Inflammatory macrophage treated with lipopolysaccharide for 4 hours (primary cell): ENCODE measurements around the gene SERINC3.
A peak's percentile ranks its signal among the peaks of the same experiment; 100 is the strongest.
"Not testable (repeated sequence)": the region's sequence is repeated elsewhere in the genome, so short reads cannot be mapped to it uniquely, and the experiment has no call there.

Experiments used
- DNase-seq: peaks from one replicate; pipeline ENCODE4 v3.0.0-alpha.2; 2020

Gene SERINC3

DNA sequence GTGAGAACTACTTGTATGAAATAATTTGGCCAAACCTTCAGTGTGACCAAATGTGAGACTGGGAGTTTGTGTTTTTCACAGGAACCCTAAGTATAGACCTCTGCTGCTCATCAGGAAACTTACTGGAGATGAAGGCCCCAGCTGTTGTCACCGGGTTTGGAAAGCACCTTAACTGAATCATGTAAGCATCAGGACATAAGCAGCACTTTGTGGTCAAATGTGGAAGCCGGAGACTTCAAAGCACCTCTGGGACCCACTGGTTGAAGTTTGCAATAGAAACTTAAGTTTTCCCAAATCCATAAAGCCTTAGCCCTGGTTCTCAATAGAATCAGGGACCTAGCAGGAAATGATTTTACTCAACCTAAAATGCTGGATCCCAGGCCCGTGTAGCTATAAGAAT is 31.9 kb downstream of the SERINC3 start:
- no peak for DNase-seq

DNA sequence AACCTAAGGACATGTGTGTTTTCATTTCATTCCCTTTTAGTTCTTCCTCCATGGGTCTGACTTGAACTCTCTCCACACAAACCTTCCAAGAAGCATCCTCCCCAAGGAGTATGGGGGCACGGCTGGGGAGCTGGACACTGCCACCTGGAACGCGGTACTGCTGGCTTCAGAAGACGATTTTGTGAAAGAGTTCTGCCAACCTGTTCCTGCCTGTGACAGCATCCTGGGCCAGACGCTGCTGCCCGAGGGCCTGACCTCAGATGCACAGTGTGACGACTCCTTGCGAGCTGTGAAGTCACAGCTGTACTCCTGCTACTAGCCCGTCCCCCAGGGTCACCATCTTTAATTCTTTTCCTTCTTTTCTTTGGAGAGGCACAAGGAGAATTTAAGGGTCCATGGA is 32.6 kb downstream of the SERINC3 start:
- no peak for DNase-seq

DNA sequence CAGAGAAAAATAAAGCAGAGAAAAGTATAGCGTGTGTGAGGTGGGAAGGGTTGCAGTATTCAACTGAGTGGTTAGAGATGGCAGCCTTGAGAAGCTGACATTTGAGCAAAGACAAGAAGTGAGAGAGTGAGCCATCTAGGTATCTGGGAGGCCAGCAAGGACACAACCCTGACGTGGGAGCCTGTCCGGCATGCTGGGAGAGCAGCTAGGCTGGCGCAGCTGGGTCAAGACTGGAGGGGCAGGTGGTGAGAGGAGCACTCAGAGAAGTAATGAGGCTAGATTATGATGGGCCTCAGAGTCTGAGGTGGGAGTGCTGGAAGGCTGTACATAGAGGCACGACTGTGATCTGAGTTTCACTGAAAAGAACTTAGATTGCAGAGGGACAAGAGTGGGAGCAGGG is 33.3 kb downstream of the SERINC3 start:
- DNase-seq, result no peak

DNA sequence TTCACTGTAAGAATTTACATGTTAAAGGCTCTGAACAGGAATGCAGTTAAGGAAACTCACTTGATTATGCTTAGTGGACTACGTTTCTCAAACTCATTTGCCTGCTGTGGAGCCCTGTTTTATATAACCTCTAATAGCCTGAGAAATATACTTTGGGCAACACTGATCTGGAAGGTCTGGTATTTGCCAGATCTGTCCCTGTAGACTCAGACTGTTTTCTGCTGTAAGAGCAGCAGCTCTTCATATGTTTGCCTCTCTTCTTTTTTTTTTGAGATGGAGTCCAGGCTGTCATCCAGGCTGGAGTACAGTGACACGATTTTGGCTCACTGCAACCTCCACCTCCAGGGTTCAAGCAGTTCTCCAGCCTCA is 36.1 kb downstream of the SERINC3 start:
- DNase-seq, result no peak

DNA sequence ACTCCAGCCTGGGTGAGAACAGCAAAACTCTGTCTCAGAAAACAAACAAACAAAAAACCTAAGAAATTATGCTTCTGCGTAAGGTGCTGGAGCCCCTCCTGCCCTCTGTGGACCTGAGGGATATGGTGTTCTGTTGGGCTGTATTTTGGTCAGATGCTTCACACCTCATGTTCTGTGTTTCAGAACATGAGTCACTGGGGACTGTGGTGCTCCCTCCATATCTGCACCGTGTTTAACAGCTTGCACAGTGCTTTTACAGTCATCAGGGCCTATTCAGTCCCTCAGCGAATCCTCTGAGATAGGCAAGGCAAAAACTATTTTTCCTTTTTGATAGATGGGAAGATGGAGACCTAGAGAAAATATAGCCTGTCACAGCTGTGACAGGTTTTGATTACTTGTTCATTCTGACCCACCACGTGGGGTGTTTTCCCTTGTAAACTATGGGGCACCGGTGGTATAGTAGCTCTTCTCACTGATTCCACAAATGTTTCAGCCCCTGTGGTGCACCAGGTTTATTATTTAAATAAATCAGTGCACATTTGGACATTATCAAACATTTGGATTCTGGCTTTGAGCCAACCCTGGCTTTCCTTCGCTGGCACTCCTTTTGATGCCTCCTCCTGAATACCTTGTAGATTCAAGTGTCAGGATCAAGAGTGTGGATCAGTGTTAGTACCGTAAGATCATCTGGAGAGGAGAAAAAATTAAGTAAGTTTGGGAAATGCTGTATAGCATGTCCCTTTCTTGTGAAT is 36.6 kb downstream of the SERINC3 start:
- DNase-seq, result no peak

DNA sequence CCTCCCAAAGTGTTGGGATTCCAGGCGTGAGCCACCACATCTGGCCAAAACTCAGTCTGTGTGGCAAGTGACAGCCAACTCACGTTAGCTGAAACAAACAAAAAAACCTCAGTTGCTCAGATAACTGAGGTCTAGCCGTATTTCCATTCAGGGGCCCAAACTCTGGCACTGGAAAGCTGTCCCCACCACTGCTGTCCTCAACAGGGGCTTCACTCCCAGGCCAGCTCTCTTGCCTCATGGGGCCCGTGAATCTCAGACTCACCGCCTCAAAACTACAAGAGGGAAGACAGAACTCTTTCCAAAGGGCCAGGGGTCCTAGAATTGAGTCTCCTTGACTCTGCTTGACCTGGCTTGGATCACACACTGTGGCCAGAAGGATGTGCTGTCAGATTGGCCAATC is 38.8 kb downstream of the SERINC3 start:
- DNase-seq, result no peak

DNA sequence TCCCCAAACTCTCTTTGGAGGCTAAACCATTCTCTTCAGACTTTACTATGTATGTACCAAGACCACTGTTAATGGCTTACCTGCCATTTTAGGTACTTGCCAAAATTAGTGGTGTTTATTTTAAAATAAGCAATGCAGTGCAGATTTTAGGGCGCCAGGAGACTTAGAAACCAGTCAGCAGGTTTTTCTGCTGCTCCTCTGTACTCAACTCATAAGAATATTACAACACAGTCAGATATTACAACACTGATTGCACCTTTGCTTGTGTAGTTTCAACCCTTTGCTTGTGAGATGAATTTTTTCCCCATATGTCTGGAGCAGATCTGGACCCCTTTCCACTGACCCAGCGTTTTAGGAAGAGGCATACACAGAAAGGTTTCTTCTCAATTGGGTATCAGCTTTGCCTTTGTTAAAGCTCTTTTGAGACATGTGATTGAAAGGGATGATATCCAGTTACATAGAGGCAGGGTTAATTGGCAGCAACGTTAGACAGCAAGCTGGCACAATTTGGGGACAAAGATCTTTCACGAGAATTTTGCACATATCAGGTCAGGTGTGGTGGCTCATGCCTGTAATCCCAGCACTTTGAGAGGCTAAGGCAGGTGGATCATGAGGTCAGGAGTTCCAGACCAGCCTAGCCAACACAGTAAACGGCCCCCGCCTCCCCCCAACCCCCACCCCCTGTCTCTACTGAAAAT is 40.0 kb downstream of the SERINC3 start:
- no peak for DNase-seq

DNA sequence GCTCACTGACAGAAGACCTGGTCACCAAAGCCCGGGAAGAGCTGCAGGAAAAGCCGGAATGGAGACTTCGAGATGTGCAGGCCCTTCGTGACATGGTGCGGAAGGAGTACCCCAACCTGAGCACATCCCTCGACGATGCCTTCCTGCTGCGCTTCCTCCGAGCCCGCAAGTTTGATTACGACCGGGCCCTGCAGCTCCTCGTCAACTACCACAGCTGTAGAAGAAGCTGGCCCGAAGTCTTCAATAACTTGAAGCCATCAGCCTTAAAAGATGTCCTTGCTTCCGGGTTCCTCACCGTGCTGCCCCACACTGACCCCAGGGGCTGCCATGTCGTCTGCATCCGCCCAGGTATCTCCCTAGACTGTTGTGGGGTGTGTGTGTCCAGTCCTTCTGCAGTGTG is 41.8 kb downstream of the SERINC3 start:
- DNase-seq, result no peak

DNA sequence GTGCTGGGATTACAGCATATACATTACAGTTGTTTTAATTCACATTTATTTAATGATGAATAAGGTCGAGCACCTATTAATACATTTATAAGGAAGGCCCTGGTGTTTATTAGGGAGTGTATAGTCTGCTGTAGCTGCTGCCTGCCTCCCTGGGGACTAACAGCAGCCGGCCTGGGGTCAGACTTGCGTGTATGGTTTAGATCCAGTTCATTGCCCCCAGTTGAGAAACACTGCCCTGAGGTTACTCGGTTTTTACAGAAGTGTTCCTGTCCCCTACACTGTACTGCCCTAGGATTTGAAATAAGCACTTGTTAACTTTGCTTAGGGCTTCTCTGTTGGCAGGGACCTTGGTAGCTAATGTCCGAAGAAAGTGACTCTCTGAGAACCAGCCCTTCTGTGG is 42.2 kb downstream of the SERINC3 start:
- DNase-seq, result no peak

DNA sequence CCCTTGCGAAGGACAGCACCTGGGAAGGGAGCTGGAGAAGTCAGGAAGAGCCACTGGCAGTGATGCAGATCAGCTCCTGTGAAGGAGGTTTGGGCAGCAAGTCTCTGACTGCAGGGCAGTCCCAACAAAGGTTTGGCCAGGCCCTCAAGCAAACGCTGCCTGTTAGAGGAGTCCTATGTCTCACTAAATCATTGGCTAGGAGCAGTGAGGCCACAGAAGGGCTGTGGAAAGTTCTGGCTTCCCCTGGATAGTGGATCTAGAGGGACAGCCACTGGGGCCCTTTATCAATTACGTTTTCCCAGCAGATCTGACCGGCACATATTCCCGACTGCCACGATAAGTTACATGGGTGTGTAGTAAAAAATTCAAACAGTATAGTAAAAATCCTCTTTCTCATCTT is 43.7 kb downstream of the SERINC3 start:
- no peak for DNase-seq

DNA sequence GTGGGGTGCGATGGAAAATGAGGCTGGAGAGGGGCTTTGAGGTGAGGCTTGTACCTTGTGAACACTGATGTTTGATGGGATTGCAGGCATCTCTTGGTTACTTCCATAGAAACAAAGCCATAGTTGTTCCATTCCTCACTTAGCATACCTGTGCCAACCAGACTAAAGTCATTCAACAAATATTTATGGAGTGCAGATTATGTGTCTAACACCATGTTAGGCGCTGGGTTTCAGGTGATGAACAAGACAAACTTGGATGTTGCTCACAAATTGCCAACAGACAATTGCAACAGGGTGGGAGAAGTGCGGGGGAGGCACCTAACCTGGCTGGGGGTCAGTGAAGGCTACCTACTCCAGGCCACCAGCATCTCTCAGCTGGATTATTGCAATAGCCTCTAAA is 44.7 kb downstream of the SERINC3 start:
- no peak for DNase-seq

DNA sequence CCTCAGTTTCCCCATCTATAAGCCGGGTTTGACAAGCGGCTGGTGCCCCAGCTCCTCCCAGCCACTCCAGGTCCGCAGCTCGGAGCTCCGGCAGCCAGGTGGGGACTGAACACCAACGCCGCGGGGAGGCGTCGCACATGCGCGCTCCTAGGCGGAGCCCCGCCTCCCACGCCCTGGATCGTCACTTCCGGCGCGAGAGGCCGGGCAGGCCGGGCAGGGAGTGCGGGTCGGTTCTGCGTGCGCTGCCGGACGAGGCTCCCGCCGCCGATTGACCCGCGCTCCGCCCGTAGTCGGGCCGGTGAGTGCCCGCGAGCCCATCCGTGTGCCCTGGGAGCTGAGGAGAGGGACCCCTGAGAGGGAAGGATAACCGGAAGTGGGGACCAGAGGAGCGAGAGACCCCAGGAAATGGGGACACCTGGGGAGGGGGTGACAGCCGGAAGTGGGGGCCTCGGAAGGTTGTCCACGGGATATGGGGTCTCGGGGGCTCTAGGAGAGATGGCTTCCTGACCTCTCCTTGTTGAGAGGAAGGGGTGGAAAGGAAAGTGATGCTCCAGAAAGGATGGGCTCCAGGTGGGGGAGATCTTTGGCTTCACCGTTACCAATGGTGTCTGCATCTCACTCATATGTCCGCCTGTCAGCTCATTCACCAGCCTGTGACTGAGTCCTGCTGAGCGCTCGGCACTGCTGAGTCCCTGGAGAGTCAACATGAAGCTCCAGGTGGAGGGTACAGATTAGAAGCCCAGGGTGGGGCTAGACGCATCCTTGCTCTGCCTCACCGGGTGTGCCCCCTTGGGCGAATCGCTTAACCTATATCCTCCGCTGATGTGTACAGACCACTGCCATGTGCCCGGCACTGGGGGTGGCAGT is 45.9 kb downstream of the SERINC3 start, which contains the start of gene TTPAL:
TSS of gene TTPAL (plus strand) at position 181 of the 867 bp plus-strand sequence. CDS start 4,126 bp downstream, outside the sequence.
- peak; percentile 86 for DNase-seq

DNA sequence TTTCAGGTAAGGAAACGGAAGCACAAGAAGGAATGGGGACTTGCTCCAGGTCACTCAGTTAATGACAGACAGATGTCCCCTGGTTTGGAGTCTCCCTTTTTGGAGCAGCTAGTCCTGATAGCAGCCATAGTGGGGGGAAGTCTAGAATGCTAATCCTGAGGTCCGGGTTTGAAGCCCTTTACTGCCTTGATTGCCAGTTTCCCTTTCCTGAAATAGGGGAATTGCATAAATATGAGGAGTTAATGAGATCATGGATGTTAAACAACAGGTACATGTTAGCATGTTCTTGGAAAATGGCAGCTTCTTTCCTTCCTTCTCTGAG is 46.5 kb downstream of the SERINC3 start:
- no peak for DNase-seq

DNA sequence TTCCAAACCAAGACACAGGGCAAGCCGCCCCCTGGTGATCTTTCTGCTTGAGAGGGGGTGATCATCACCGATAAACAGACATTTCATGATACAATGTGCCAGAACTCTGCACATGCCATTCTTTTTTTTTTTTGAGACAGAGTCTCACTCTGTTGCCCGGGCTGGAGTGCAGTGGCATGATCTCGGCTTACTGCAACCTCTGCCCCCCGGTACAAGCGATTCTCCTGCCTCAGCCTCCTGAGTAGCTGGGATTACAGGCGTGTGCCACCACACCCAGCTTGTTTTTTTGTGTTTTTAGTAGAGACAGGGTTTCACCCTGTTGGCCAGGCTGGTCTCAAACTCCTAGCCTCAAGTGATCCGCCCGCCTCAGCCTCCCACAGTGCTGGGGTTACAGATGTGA is 49.6 kb downstream of the SERINC3 start:
- DNase-seq, result not testable (repeated sequence)

DNA sequence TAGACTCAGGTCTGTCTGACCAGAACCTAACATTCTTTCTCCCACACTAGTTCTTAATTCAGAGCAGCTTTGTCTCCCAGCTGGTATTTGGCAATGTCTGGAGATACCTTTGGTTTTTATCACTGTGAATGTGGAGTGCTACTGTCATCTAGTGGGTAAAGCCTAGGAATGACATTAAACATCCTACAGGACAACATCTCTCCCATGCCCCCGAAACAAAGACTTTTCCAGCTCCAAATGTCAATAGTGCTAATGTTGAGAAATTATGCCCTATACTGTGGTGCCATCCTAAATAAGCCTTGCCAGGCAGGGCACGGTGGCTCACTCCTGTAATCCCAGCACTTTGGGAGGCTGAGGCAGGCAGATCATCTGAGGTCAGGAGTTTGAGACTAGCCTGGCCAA is 50.4 kb downstream of the SERINC3 start:
- DNase-seq, result no peak

DNA sequence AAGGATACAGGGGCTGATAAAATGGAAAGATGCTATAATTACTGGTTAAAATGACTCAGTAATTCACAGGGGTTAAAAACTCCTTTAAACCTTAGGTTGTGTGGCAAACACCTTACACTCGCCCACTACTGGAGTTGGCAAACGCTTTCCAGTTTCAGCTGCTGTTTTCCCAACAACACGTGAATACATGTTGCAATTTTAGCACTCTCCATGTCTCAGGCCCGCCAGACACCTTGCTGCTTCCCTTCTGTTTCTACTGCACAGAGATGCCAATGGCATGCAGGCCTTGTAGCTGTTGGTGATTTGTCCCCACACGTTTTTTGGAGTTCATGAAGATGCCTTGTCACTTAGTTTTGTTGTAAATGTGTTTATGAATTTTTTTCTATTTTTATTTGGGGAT is 51.5 kb downstream of the SERINC3 start:
- DNase-seq, result no peak

DNA sequence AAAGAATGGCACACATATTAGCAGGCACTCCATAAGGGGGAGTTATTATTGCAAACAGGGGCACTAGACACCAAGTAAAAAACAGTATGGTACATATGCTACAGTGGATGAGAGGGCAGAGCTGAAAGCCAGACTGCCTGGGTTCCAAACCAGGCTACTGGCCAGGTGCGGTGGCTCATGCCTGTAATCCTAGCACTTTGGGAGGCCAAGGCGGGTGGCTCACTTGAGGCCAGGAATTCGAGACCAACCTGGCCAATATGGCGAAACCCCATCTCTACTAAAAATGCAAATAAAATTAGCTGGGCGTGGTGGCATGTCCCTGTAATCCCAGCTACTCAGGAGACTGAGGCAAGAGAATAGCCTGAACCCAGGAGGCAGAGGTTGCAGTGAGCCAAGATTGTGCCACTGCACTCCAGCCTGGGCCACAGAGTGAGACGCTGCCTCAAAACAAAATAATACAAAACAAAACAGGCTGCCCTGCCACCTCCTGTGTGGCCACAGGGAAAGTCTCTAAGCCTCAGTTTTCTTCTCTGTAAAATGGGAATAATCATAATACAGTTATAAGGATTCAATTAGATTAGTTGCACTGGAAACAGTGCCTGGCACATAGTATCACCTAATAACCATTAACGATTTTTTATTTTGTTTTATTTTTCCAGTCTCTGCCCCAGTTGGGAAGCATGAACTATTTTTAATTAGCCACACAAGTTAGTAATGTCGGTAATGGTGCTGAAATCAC is 53.7 kb downstream of the SERINC3 start:
- no peak for DNase-seq

DNA sequence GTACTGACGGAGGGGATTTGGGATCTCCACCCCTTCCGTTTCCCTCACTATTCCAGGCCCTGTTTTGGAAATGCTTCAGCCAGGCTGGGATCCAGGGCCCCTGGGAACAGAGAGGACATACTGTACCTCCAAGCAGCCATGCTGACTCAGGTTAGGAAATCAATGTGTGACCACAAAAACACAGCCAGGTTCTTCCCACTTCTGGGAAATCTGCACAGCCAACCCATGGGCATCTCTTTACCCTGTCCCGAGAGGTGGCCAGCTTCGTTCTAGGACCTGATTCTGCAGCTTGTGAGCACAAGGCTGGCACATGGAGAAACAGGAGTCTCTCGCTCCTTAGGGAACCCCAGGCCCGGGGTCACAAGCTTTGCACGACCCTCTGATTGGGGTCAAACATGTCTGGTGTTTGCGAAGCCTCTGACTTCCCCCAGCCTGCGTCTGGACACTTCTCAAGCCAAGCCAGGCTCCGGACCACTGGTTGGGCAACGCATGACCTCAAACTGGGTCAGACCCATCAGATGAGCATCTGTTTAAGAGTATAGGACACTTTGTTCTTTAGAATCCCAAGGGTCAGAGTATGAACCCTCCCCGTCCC is 54.5 kb downstream of the SERINC3 start:
- DNase-seq, result no peak

DNA sequence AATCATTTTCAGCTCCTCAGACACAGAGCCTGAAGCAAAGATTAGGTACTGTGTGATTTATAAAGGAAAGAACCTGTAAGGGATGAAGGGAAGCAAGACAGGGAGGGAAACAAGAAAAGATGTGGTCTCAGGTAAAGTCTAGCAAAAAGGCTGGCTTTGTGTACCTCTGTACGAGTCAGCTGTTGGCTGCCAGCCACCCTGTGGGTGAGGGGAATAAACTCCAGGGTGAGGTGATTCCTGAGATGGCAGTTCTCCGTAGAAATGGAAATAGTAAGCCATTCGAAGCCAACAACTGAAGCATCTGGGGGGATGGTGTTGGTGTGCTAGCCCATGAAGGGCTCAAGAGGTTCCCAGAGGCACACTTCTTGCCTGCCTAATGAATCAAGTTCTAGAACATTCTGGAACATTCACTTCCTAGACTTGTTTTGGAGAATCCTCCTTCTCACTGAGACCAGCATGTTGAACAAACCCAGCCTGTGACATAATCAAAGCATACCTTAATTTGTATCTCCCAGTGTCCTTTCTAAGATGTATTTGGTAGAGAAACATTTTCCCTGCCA is 56.8 kb downstream of the SERINC3 start:
- no peak for DNase-seq

DNA sequence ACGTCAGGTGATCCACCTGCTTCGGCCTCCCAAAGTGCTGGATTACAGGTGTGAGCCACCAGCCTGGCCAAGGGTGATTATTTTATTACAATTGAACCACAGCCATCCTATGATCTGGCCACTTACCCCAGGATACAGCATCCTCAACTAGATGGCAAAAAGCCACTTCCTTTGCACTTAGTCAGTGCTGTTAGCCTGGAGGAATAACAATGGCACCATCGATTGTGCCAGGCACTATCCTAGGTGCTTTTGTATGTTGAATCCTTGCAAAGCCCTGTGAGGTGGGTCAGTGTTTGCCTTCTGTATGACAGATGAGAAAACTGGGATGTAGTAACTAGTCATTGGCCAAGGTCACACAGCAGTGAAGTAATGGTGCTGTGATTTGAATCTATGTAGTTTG is 57.4 kb downstream of the SERINC3 start:
- DNase-seq, result no peak

DNA sequence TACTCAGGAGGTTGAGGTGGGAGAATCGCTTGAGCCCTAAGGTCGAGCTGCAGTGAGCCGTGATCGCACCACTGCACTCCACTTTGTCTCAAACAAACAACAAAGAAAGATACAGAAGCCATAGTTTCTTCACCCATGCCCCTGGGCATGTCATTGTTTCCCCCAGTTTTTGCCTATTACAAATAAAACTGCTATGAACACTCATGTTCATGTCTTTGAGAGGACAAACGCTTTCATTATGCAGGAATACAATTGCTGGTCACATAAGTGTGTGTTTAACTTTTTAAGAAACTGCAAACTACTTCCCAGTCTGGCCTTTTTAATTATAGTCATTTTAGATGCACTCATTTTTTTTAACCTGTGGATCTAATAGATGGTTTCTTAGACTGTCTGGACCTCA is 58.4 kb downstream of the SERINC3 start:
- no peak for DNase-seq

DNA sequence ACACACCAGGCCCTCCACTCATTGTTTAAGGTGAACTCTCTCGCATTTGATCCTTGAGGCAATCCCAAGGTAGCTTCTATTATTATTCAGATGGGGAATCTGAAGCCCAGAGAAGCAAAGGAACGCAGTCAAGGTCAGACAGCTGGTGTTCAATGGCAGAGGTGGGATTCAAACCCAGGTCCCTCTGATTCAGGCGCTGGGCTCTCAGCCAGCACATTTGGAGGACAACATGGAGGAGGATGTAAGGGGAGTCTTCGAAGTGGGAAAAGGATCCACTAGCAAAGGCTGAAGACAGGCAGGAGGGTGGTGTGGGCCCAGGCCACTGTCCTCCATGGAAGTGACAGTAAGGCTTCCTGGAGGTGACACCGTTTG is 60.1 kb downstream of the SERINC3 start:
- no peak for DNase-seq
